ENCODE results near the gene BEND6. TPM values are rescaled to one million over a fixed set of nuclear protein-coding genes. Genes with fewer than 3 reads are reported as not detected.
A peak's percentile ranks its signal among the peaks of the same experiment; 100 is the strongest.
"Not testable (repeated sequence)": the region's sequence is repeated elsewhere in the genome, so short reads cannot be mapped to it uniquely, and the experiment has no call there.

The BEND6 gene
- total and polyA plus RNA-seq, 2 donors, result 3.3 to 12.8 TPM

- DNase-seq (ENCODE audit: extremely low spot score), result no peak
- 40% methylated on average over 4 of the region's 4 CpGs for WGBS
- Histone ChIP-seq H3K4me3 (ENCODE audit: low read depth, low read length) (no peak overlapping the region), H3K27ac (ENCODE audit: low read depth) (no peak overlapping the region), H3K4me1 (ENCODE audit: insufficient read depth) (no peaks in the 10 kb centered on the region), H3K36me3 (ENCODE audit: insufficient read depth) (no peaks in the 10 kb centered on the region)
Observed at GRCh38 chr6:57013521-57013926, 58.6 kb downstream of the BEND6 start.

- no peak for DNase-seq (ENCODE audit: extremely low spot score)
- Histone ChIP-seq H3K27ac (ENCODE audit: low read depth) (no peak overlapping the region), H3K36me3 (ENCODE audit: insufficient read depth) (no peaks in the 10 kb centered on the region), H3K4me1 (ENCODE audit: insufficient read depth) (no peaks in the 10 kb centered on the region), H3K4me3 (ENCODE audit: low read depth, low read length) (no peak overlapping the region)
- 57% methylated on average over 3 of the region's 3 CpGs for WGBS
Observed at GRCh38 chr6:57017069-57017468, 62.2 kb downstream of the BEND6 start.

GRCh38 chr6:57017841-57018240 is 62.9 kb downstream of the BEND6 start:
- Histone ChIP-seq H3K27ac (ENCODE audit: low read depth) (no peak overlapping the region), H3K4me3 (ENCODE audit: low read depth, low read length) (no peak overlapping the region), H3K36me3 (ENCODE audit: insufficient read depth) (no peaks in the 10 kb centered on the region), H3K4me1 (ENCODE audit: insufficient read depth) (no peaks in the 10 kb centered on the region)
- 96% methylated on average over 1 of the region's 1 CpG for WGBS
- no peak for DNase-seq (ENCODE audit: extremely low spot score)

DNA sequence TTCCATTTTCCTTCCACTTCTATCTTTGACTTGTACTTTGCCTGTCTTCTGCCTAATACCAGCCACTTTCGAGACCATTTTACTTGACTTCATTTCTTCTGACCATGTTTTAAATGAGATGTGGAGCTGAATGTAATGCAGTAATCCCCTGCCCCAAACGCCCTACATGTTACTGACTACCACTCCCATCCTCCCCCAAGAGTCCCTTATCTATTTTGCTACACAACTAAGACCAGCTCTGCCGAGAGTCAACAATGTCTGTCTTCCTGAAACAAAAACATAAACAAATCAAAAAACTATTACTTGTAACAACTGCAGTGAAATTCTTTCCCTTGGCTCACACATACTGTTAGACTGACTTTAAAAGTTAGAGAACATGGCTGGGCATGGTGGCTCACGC is 64.5 kb downstream of the BEND6 start:
- Histone ChIP-seq H3K4me1 (ENCODE audit: insufficient read depth) (no peaks in the 10 kb centered on the region), H3K27ac (ENCODE audit: low read depth) (no peak overlapping the region), H3K4me3 (ENCODE audit: low read depth, low read length) (no peak overlapping the region), H3K36me3 (ENCODE audit: insufficient read depth) (no peaks in the 10 kb centered on the region)
- DNase-seq (ENCODE audit: extremely low spot score), result no peak
- 89% methylated on average over 4 of the region's 4 CpGs for WGBS

GRCh38 chr6:57021086-57021720 is 66.3 kb downstream of the BEND6 start:
- 11% methylated on average over 1 of the region's 1 CpG for WGBS
- no peaks in the 10 kb centered on the region for H3K4me1 ChIP-seq (ENCODE audit: insufficient read depth)
- H3K27ac ChIP-seq (ENCODE audit: low read depth), result no peak overlapping the region
- no peak for DNase-seq (ENCODE audit: extremely low spot score)
- H3K36me3 ChIP-seq (ENCODE audit: insufficient read depth), result no peaks in the 10 kb centered on the region
- H3K4me3 ChIP-seq (ENCODE audit: low read depth, low read length), result no peak overlapping the region

DNA sequence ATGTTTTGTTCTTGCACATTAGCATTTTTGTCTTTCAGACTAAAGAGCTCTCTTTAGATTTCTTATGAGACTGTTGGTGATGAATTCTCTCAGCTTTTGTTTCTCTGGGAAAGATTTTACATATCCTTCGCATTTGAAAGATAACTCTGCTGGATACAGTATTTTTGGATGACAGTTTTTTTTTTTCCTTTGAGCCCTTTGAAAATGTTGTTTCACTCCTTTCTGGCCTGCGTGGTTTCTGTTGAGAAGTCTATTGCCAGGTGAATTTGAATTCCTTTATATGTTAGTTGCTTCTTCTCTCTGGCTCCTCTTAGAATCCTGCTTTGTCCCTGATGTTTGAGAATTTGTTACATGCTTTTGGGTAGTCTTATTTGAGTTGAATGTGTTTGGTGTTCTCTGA is 69.4 kb downstream of the BEND6 start:
- WGBS, result 58% methylated on average over 2 of the region's 2 CpGs
- H3K4me3 ChIP-seq (ENCODE audit: low read depth, low read length), result no peak overlapping the region

DNA sequence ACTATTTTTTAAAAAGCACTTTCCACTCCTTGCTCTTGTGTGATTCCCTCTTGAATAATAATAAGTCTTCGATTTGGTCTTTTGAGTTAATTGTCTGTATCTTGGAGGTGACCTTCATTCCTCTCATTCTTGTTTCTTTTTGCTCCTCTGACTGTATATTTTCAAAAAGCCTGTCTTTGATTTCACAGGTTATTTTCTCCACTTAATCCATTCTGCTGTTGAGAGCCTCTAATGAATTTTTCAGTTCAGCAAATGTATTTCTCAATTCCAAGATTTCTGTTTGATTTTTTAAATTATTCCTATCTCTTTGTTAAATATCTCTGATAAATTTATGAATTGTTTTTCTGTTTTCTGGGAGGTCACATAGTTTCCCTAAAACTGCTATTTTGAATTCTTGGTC is 69.9 kb downstream of the BEND6 start:
- H3K4me1 ChIP-seq (ENCODE audit: insufficient read depth), result no peaks in the 10 kb centered on the region
- H3K36me3 ChIP-seq (ENCODE audit: insufficient read depth), result no peaks in the 10 kb centered on the region
- no peak for DNase-seq (ENCODE audit: extremely low spot score)
- H3K27ac ChIP-seq (ENCODE audit: low read depth), result no peak overlapping the region
- WGBS, result 80% methylated on average over 1 of the region's 1 CpG
- no peak overlapping the region for H3K4me3 ChIP-seq (ENCODE audit: low read depth, low read length)

More for the DNA sequence above, 69.4 kb downstream of the BEND6 start:
- DNase-seq (ENCODE audit: extremely low spot score), result no peak
- H3K36me3 ChIP-seq (ENCODE audit: insufficient read depth), result no peaks in the 10 kb centered on the region
- no peaks in the 10 kb centered on the region for H3K4me1 ChIP-seq (ENCODE audit: insufficient read depth)
- no peak overlapping the region for H3K27ac ChIP-seq (ENCODE audit: low read depth)

DNA sequence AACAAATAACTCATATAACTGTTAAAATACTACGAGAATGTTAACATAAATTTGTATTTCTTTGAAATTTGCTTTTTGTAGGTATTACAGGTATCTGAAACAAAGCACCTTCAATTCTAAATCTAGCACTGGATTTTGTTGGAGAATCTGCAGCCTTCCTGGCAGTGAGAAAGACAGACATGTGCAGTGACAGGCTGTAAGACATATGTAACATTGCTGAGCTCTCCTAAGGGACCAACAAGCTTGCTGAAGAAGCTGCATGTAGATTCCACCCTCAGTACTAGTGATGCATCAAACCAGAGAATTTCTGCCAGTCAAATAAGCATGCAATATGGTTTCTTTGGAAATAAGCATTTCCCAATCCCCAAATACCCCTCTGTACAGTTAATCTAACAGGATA is 71.1 kb downstream of the BEND6 start:
- H3K4me3 ChIP-seq (ENCODE audit: low read depth, low read length), result no peak overlapping the region
- no peak for DNase-seq (ENCODE audit: extremely low spot score)
- H3K4me1 ChIP-seq (ENCODE audit: insufficient read depth), result no peaks in the 10 kb centered on the region
- no peak overlapping the region for H3K27ac ChIP-seq (ENCODE audit: low read depth)
- 96% methylated on average over 1 of the region's 1 CpG for WGBS
- H3K36me3 ChIP-seq (ENCODE audit: insufficient read depth), result no peaks in the 10 kb centered on the region

DNA sequence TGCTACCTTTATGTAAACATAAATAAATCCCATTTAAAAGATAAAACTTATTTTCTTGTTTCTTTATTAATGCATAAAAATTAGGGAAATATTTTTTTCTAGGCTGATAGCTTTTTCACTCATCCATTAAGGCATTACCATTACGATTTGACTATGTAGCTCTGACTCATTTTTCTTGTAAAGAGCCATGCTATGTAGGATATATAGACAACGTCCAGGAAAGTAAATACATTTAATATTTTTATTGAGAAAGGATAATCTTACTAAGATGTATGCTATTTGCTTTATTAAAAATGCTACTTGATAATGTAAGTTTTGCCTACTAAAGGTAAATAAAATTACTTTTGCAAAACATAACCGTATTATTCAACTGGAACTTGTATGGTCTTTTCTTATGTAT is 72.4 kb downstream of the BEND6 start:
- H3K36me3 ChIP-seq (ENCODE audit: insufficient read depth), result no peaks in the 10 kb centered on the region
- no peak for DNase-seq (ENCODE audit: extremely low spot score)
- WGBS, result 81% methylated on average over 3 of the region's 3 CpGs
- no peak overlapping the region for H3K27ac ChIP-seq (ENCODE audit: low read depth)
- H3K4me1 ChIP-seq (ENCODE audit: insufficient read depth), result no peaks in the 10 kb centered on the region
- no peak overlapping the region for H3K4me3 ChIP-seq (ENCODE audit: low read depth, low read length)

DNA sequence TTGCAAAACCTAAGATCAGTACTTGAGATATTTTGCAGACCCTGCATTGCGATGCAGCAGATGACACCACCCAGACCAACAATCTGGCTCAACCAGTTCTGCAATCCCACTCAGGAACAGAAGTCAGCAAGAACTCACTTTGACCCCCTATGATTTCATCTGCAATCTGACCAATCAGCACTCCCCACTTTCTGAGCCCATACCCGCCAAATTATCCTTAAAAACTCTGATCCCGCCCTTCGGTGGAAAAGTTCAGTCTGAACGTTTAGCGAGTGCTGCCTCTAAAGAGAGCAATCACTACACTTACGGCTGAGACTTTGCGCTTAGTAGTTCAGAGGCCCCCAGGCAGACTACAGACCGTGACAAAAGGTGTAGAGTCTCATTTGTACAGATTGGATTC is 74.3 kb downstream of the BEND6 start:
- H3K36me3 ChIP-seq (ENCODE audit: insufficient read depth), result no peaks in the 10 kb centered on the region
- H3K27ac ChIP-seq (ENCODE audit: low read depth), result no peak overlapping the region
- 83% methylated on average over 9 of the region's 9 CpGs for WGBS
- peak; percentile 59 for DNase-seq (ENCODE audit: extremely low spot score)
- no peak overlapping the region for H3K4me3 ChIP-seq (ENCODE audit: low read depth, low read length)
- H3K4me1 ChIP-seq (ENCODE audit: insufficient read depth), result no peaks in the 10 kb centered on the region

GRCh38 chr6:57033228-57033627 is 78.3 kb downstream of the BEND6 start:
- WGBS, result 79% methylated on average over 3 of the region's 3 CpGs
- no peak overlapping the region for H3K27ac ChIP-seq (ENCODE audit: low read depth)
- no peak for DNase-seq (ENCODE audit: extremely low spot score)
- no peak overlapping the region for H3K4me3 ChIP-seq (ENCODE audit: low read depth, low read length)
- H3K36me3 ChIP-seq (ENCODE audit: insufficient read depth), result no peaks in the 10 kb centered on the region
- no peaks in the 10 kb centered on the region for H3K4me1 ChIP-seq (ENCODE audit: insufficient read depth)

- WGBS, result 26% methylated on average over 3 of the region's 3 CpGs
- H3K27ac ChIP-seq (ENCODE audit: low read depth), result no peak overlapping the region
Observed at GRCh38 chr6:57035549-57035948, 80.6 kb downstream of the BEND6 start.

DNA sequence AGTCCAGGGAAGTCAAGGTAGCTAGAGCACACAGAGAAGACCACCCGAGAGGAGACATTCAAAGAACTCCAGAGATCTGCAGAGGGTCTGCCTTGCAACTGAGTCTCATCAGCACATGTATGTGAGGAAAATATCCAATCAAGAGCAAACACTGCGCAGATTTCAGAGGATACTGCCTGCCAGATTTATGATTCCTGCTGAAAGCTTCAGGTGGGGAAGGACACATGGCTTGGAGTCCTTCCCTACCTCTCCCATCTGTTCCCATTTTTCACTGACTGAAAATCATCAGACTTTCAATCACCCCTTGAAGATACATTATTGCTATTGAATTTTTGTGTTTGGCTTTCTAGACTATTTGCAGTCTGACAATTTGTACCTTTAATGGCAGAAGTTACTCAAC is 84.0 kb downstream of the BEND6 start:
- 91% methylated on average over 2 of the region's 2 CpGs for WGBS
- Histone ChIP-seq H3K27ac (ENCODE audit: low read depth) (no peak overlapping the region), H3K4me3 (ENCODE audit: low read depth, low read length) (no peak overlapping the region), H3K4me1 (ENCODE audit: insufficient read depth) (no peaks in the 10 kb centered on the region), H3K36me3 (ENCODE audit: insufficient read depth) (no peaks in the 10 kb centered on the region)
- no peak for DNase-seq (ENCODE audit: extremely low spot score)

More at GRCh38 chr6:57035549-57035948, 80.6 kb downstream of the BEND6 start:
- no peaks in the 10 kb centered on the region for H3K36me3 ChIP-seq (ENCODE audit: insufficient read depth)
- no peak overlapping the region for H3K4me3 ChIP-seq (ENCODE audit: low read depth, low read length)
- H3K4me1 ChIP-seq (ENCODE audit: insufficient read depth), result no peaks in the 10 kb centered on the region
- DNase-seq (ENCODE audit: extremely low spot score), result no peak

DNA sequence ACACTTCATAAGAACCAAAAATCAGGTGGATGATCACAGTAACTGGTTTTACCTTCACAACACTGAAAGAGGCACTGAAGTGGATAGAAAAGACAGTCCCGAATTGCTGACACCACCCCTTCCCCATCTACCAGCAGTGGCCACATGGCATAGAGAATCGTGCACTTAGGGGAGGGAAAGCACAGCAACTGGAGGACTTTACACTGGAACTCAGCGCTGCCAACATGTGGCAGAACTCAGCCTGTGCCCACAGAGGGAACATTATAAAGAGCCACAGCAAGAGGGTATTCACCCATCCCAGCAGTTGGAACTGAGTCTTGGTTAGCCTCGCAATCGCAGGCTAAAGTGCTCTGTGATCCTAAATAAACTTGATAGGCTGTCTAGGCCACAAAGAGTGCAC is 85.1 kb downstream of the BEND6 start:
- Histone ChIP-seq H3K36me3 (ENCODE audit: insufficient read depth) (no peaks in the 10 kb centered on the region), H3K4me3 (ENCODE audit: low read depth, low read length) (no peak overlapping the region), H3K27ac (ENCODE audit: low read depth) (no peak overlapping the region), H3K4me1 (ENCODE audit: insufficient read depth) (no peaks in the 10 kb centered on the region)
- DNase-seq (ENCODE audit: extremely low spot score), result no peak
- 79% methylated on average over 5 of the region's 5 CpGs for WGBS

- not testable (repeated sequence) for DNase-seq (ENCODE audit: extremely low spot score); H3K36me3 ChIP-seq (ENCODE audit: insufficient read depth); H3K27ac ChIP-seq (ENCODE audit: low read depth); H3K4me1 ChIP-seq (ENCODE audit: insufficient read depth); H3K4me3 ChIP-seq (ENCODE audit: low read depth, low read length)
- 84% methylated on average over 1 of the region's 1 CpG for WGBS
Observed at GRCh38 chr6:57044061-57044460, 89.2 kb downstream of the BEND6 start.
